HCT116 (cell line): ENCODE measurements around the gene GFOD2. TPM values are rescaled to one million over a fixed set of nuclear protein-coding genes. Genes with fewer than 3 reads are reported as not detected.

Experiments
- ATAC-seq: fragments of 200-7000 bp; cut with Tn5 transposase; 2 replicates; pipeline ENCODE4 v1.9.1; 2020; ENCODE audit warnings: mild to moderate bottlenecking, moderate library complexity
- BruUV-seq: library from RNA; stranded (reverse); fragments of 400-500 nt; replicated peaks from 2 replicates; lab custom pipeline; 2021; lab: Mats Ljungman, UMichigan
- CTCF ChIA-PET: fragments of 300-600 bp; sonication (Branson Sonifier 250); formaldehyde crosslinking; loops from one replicate; lab custom pipeline; 2021; ENCODE audit warnings: antibody characterized with exemption; lab: Charles Lee
- POLR2A ChIA-PET: fragments of 300-600, 350-600 bp; sonication (Branson Sonifier 250); formaldehyde crosslinking; loops from one replicate; lab custom pipeline; 2021; ENCODE audit warnings: antibody characterized with exemption; lab: Charles Lee
- RAD21 ChIA-PET, 2 experiments: fragments of 300-600 bp; sonication (Branson Sonifier 250); formaldehyde crosslinking; loops; one replicate each; lab custom pipeline; 2023; ENCODE audit warnings: low total read pairs in 2 of 2; ENCODE audit not compliant: uncharacterized antibody in 2 of 2, unreplicated experiment in 2 of 2, low non-redundant PET in 1 of 2; lab: Charles Lee
- DNase-seq: peaks from one replicate; pipeline ENCODE4 v3.0.0-alpha.2; 2010; ENCODE audit warnings: low read depth, low spot score
- H2AFZ ChIP-seq: fragments of 200-600 bp; shearing (Covaris generic), sonication (generic); 2 replicates; pipeline ENCODE4 v1.6.1; 2017; ENCODE audit warnings: low read depth, mixed run types, mixed read lengths, antibody characterized with exemption, low read length; ENCODE audit not compliant: poor library complexity, severe bottlenecking
- H3K27ac ChIP-seq: 2 replicates; pipeline ENCODE4 v1.5.1; 2012; ENCODE audit warnings: low read depth, low read length
- H3K27me3 ChIP-seq: fragments of 200-600 bp; sonication (generic); 2 replicates; pipeline ENCODE4 v1.6.1; 2016; ENCODE audit warnings: mixed run types, low read length, mixed read lengths; ENCODE audit not compliant: insufficient read depth
- H3K36me3 ChIP-seq, 2 experiments: fragments of 200-500 bp in 1 of 2; fragments of 200-600 bp in 1 of 2; sonication (Bioruptor generic) in 1 of 2; sonication (generic) in 1 of 2; 2 replicates each; pipeline versions ENCODE4 v1.5.1 to v1.6.1; 2014 to 2016; ENCODE audit warnings: low read length in 2 of 2, inconsistent platforms in 1 of 2, mixed read lengths in 1 of 2, mixed run types in 1 of 2; ENCODE audit not compliant: insufficient read depth in 2 of 2, control insufficient read depth in 1 of 2
- H3K4me1 ChIP-seq, 2 experiments: fragments of 200-600 bp in 1 of 2; sonication (generic) in 1 of 2; 2 replicates each; pipeline versions ENCODE4 v1.5.1 to v1.6.1; 2012 to 2017; ENCODE audit warnings: low read length in 2 of 2, inconsistent platforms in 1 of 2, mild to moderate bottlenecking in 1 of 2, mixed read lengths in 1 of 2, mixed run types in 1 of 2, moderate library complexity in 1 of 2; ENCODE audit not compliant: insufficient read depth in 2 of 2, control insufficient read depth in 1 of 2
- H3K4me2 ChIP-seq: fragments of 200-600 bp; sonication (generic); 2 replicates; pipeline ENCODE4 v1.6.1; 2017; ENCODE audit warnings: mixed run types, low read length, mixed read lengths
- H3K4me3 ChIP-seq, 2 experiments: fragments of 200-600 bp in 1 of 2; sonication (generic) in 1 of 2; replicated peaks in 1 of 2; 2 replicates each; pipeline ENCODE4 v1.5.1; 2011 to 2016; ENCODE audit warnings: low read length in 2 of 2, control low read depth in 1 of 2, low read depth in 1 of 2, mild to moderate bottlenecking in 1 of 2, mixed read lengths in 1 of 2, mixed run types in 1 of 2
- H3K79me2 ChIP-seq: fragments of 200-600 bp; sonication (generic); 2 replicates; pipeline ENCODE4 v1.6.1; 2017; ENCODE audit warnings: mild to moderate bottlenecking, mixed run types, low read length, moderate library complexity, mixed read lengths; ENCODE audit not compliant: insufficient read depth
- H3K9ac ChIP-seq: fragments of 200-600 bp; sonication (generic); 2 replicates; pipeline ENCODE4 v1.6.1; 2016; ENCODE audit warnings: low read length, mixed read lengths
- H3K9me2 ChIP-seq: fragments of 200-600 bp; sonication (generic), shearing (Covaris generic); 2 replicates; pipeline ENCODE4 v1.6.1; 2017; ENCODE audit warnings: mixed run types, mild to moderate bottlenecking, moderate library complexity; ENCODE audit not compliant: insufficient read depth
- H3K9me3 ChIP-seq, 2 experiments: fragments of 200-500 bp in 1 of 2; fragments of 200-600 bp in 1 of 2; sonication (Bioruptor generic) in 1 of 2; sonication (generic) in 1 of 2; 2 replicates each; pipeline ENCODE4 v1.6.1; 2014 to 2017; ENCODE audit warnings: low read length in 2 of 2, mixed read lengths in 2 of 2, inconsistent platforms in 1 of 2, low read depth in 1 of 2, mild to moderate bottlenecking in 1 of 2, mixed run types in 1 of 2, moderate library complexity in 1 of 2; ENCODE audit not compliant: control insufficient read depth in 1 of 2, insufficient read depth in 1 of 2
- H4K20me1 ChIP-seq: fragments of 200-600 bp; sonication (generic), shearing (Covaris generic); 2 replicates; pipeline ENCODE4 v1.6.1; 2017; ENCODE audit warnings: mixed run types, mild to moderate bottlenecking, moderate library complexity; ENCODE audit not compliant: insufficient read depth
- ATF3 ChIP-seq: IDR thresholded peaks from 2 replicates; pipeline ENCODE4 v1.6.1; 2012
- CEBPB ChIP-seq: IDR thresholded peaks from 2 replicates; pipeline ENCODE4 v1.6.1; 2012; ENCODE audit warnings: low read depth
- EGR1 ChIP-seq: IDR thresholded peaks from 2 replicates; pipeline ENCODE4 v1.6.1; 2012; ENCODE audit warnings: low read depth
- EZH2 ChIP-seq: fragments of 200-600 bp; sonication (generic); IDR thresholded peaks from 2 replicates; pipeline ENCODE4 v1.6.1; 2017; ENCODE audit warnings: antibody characterized with exemption, mixed run types
- FOSL1 ChIP-seq: IDR thresholded peaks from 2 replicates; pipeline ENCODE4 v1.6.1; 2012; ENCODE audit warnings: low read depth
- POLR2AphosphoS5 ChIP-seq: IDR thresholded peaks from 2 replicates; pipeline ENCODE4 v1.6.1; 2011; ENCODE audit warnings: mild to moderate bottlenecking, low read depth, low read length, moderate library complexity
- SIN3A ChIP-seq: IDR thresholded peaks from 2 replicates; pipeline ENCODE4 v1.6.1; 2012; ENCODE audit warnings: low read depth
- YY1 ChIP-seq: IDR thresholded peaks from 2 replicates; pipeline ENCODE4 v1.6.1; 2011; ENCODE audit warnings: low read length, low read depth, moderate library complexity, mild to moderate bottlenecking; ENCODE audit not compliant: insufficient replicate concordance; ENCODE audit errors: extremely low read depth
- ZBTB33 ChIP-seq: IDR thresholded peaks from 2 replicates; pipeline ENCODE4 v1.6.1; 2011; ENCODE audit warnings: mild to moderate bottlenecking, low read length, moderate library complexity; ENCODE audit not compliant: insufficient replicate concordance; ENCODE audit errors: extremely low read depth
- ZFX ChIP-seq: fragments of 450-650 bp; IDR thresholded peaks from 2 replicates; pipeline ENCODE4 v1.6.1; 2017
- intact Hi-C: fragments of 100-400 bp; cut with micrococcal nuclease; formaldehyde crosslinking; loops from 2 replicates; pipeline ENCODE4 v1.10.0; 2022
- total RNA-seq: library from RNA; stranded (reverse); gene quantifications from one replicate; pipeline ENCODE4 v1.2.1, GENCODE V29; 2021; ENCODE audit not compliant: unreplicated experiment
- TF ChIP-seq, protein P1 (sequence below), 3 experiments: fragments of 200-600 bp in 1 of 3; sonication (generic) in 1 of 3; IDR thresholded peaks in 2 of 3; conservative IDR thresholded peaks in 1 of 3; 2 replicates each; pipeline ENCODE4 v1.5.1; 2012 to 2017; ENCODE audit warnings: low read depth in 2 of 3, low read length in 2 of 3, antibody characterized with exemption in 1 of 3, borderline replicate concordance in 1 of 3, control low read depth in 1 of 3, mild to moderate bottlenecking in 1 of 3, mixed read lengths in 1 of 3, mixed run types in 1 of 3, moderate library complexity in 1 of 3; ENCODE audit not compliant: insufficient read depth in 1 of 3
- TF ChIP-seq, protein P2 (sequence below): IDR thresholded peaks from 2 replicates; pipeline ENCODE4 v1.6.1; 2012

Gene GFOD2
- total RNA-seq, 1 experiment from 2014 or later: 17.4 TPM

DNA sequence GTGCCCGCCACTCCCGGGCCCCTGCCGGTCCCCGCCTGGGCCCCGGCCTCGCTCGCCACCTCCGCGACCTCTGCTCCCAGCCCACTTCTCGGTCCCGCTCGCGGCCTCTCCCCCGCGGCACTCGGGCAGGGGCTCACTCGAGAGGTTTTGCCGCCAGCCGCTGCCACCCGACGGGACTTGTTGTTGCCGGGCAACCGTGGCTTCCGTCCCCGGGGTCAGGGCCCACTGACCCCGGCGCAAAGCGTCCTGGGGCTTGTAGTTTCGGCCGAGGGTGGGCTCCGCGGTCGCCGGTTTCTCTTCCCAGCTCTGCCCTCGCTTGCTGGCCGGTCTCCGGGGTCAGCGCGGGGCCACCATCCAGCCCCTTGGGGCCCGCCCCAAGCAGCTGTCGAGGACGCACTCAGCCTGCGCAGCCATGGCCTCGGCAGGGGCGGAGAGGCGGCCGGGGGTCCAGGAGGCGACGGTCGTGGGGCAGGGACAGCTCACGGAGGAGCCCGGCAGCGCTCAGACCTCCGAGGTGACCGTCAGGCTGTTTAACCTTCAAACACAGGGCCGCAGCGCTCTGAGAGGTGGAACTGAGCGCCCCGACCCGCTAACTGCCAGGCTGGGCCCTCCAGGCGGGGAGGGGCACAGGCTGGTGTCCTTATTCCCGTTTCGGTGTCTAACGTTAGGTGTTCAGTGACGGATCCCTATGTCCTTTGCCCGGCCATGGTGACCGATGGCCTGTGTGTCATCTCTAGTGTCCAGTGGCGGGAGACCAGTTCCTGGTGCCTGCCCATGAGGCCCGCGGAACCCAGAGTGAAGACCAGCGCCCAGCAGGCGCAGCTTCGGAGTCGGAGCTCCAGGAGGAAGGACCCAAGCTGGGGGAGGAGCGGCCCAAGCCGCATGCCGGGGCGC, 52.3 kb downstream of the GFOD2 start, which contains the start of the genes C16orf86 and ENKD1:
C16orf86 (plus strand) TSS at position 256 of the 894 bp plus-strand sequence; CDS start at position 413, 157 bp downstream.
ENKD1 (minus strand) TSS at position 192 of the 894 bp plus-strand sequence. CDS start 308 bp downstream, outside the sequence.
- BruUV-seq: no TSS peak
- CTCF ChIA-PET: interaction anchor here (1.3 to 2.7 kb wide), 3 partner anchors 120 to 186 kb away, joined by 6 to 22 read pairs (median 7); partner anchors contain the start of gene ATP6V0D1
- Histone ChIP-seq H3K27ac (peak within 1 kb of the TSS; percentile 50; the same call in 1 of the 2 replicates), H3K27me3 (no peaks in the 10 kb centered on the region), H3K79me2 (peaks cover 5% of the 10 kb centered on the region; the same call in 1 of the 2 replicates), H3K4me1 (peaks cover 6 to 36% of the 10 kb centered on the region in 2 experiments; a peak in 3 of 4 replicates), H3K36me3 (no peaks in the 10 kb centered on the region), H4K20me1 (no peaks in the 10 kb centered on the region), H3K9me2 (no peaks in the 10 kb centered on the region), H3K9ac (peak within 1 kb of the TSS; percentile 78), H2AFZ (no peak within 1 kb of the TSS), H3K9me3 (no peaks in the 10 kb centered on the region), H3K4me3 (peak within 1 kb of the TSS; percentile 63 to 71), H3K4me2 (peak within 1 kb of the TSS; percentile 98)
- ATAC-seq (peak; percentile 62), DNase-seq (peak; percentile 32)
- RAD21 ChIA-PET: no interaction called here
- intact Hi-C loops: loop anchor here (1.0 to 10.0 kb wide), 2 partner anchors 105 to 712 kb away; partner anchors contain the start of gene CTCF
- POLR2A ChIA-PET: no interaction called here
- TF ChIP-seq FOSL1 (no peak), ZBTB33 (no peak), YY1 (peak; percentile 16), SIN3A (no peak), ATF3 (no peak), EGR1 (no peak), CEBPB (no peak), POLR2AphosphoS5 (peak; percentile 44), ZFX (no peak), EZH2 (no peak)
- TF ChIP-seq, protein P1, sequence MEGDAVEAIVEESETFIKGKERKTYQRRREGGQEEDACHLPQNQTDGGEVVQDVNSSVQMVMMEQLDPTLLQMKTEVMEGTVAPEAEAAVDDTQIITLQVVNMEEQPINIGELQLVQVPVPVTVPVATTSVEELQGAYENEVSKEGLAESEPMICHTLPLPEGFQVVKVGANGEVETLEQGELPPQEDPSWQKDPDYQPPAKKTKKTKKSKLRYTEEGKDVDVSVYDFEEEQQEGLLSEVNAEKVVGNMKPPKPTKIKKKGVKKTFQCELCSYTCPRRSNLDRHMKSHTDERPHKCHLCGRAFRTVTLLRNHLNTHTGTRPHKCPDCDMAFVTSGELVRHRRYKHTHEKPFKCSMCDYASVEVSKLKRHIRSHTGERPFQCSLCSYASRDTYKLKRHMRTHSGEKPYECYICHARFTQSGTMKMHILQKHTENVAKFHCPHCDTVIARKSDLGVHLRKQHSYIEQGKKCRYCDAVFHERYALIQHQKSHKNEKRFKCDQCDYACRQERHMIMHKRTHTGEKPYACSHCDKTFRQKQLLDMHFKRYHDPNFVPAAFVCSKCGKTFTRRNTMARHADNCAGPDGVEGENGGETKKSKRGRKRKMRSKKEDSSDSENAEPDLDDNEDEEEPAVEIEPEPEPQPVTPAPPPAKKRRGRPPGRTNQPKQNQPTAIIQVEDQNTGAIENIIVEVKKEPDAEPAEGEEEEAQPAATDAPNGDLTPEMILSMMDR (IDR thresholded peaks at IDR 0.05 in 2 of 3, conservative IDR thresholded peaks at IDR 0.05 in 1 of 3; ENCODE audit: borderline replicate concordance in 1 of 3, insufficient read depth in 1 of 3, low read depth in 2 of 3, low read length in 2 of 3): no peak
- TF ChIP-seq, protein P2, sequence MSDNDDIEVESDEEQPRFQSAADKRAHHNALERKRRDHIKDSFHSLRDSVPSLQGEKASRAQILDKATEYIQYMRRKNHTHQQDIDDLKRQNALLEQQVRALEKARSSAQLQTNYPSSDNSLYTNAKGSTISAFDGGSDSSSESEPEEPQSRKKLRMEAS: no peak
